CD14-positive monocyte (primary cell): ENCODE results near the gene ELANE. TPM values are rescaled to one million over a fixed set of nuclear protein-coding genes. Genes with fewer than 3 reads are reported as not detected.

Source experiments
- DNase-seq, 3 donors: peaks; one replicate each; pipeline ENCODE4 v3.0.0-alpha.2; 2011 to 2022
- H2AFZ ChIP-seq: 2 replicates; pipeline ENCODE4 v1.6.0; 2012; ENCODE audit warnings: mild to moderate bottlenecking, low read depth, low read length, inconsistent platforms; ENCODE audit not compliant: insufficient read depth, poor library complexity, severe bottlenecking
- H3K27ac ChIP-seq, 2 donors: 1 replicate in 1 of 2; 2 replicates in 1 of 2; pipeline ENCODE4 v1.5.1; 2012 to 2013; ENCODE audit warnings: low read length in 2 of 2, control low read depth in 1 of 2, inconsistent platforms in 1 of 2, low read depth in 1 of 2, mild to moderate bottlenecking in 1 of 2
- H3K27me3 ChIP-seq, 2 donors: one replicate each; pipeline versions ENCODE4 v1.6.0 to v1.6.1; 2011 to 2013; ENCODE audit warnings: low read length in 2 of 2; ENCODE audit not compliant: control insufficient read depth in 2 of 2, insufficient read depth in 2 of 2
- H3K36me3 ChIP-seq, 2 donors: replicated peaks in 1 of 2; 1 replicate in 1 of 2; 2 replicates in 1 of 2; pipeline versions ENCODE4 v1.5.1 to v1.6.1; 2012 to 2013; ENCODE audit warnings: low read length in 2 of 2, control low read depth in 1 of 2, inconsistent platforms in 1 of 2, mild to moderate bottlenecking in 1 of 2; ENCODE audit not compliant: insufficient read depth in 2 of 2, control insufficient read depth in 1 of 2
- H3K4me1 ChIP-seq, 2 donors: 1 replicate in 1 of 2; 2 replicates in 1 of 2; pipeline versions ENCODE4 v1.5.1 to v1.6.1; 2012 to 2013; ENCODE audit warnings: low read length in 2 of 2, control low read depth in 1 of 2, inconsistent platforms in 1 of 2, mild to moderate bottlenecking in 1 of 2, moderate library complexity in 1 of 2; ENCODE audit not compliant: insufficient read depth in 2 of 2, control insufficient read depth in 1 of 2
- H3K4me2 ChIP-seq: replicated peaks from 2 replicates; pipeline ENCODE3; 2012; ENCODE audit warnings: low read length, moderate library complexity, mild to moderate bottlenecking; ENCODE audit not compliant: poor library complexity, severe bottlenecking; ENCODE audit errors: extremely low read depth
- H3K4me3 ChIP-seq, 3 experiments: fragments of 200-600 bp in 1 of 3; sonication (generic) in 1 of 3; replicated peaks in 1 of 3; 1 replicate in 2 of 3; 2 replicates in 1 of 3; pipeline ENCODE4 v1.5.1; 2011 to 2013; ENCODE audit warnings: low read length in 3 of 3, mild to moderate bottlenecking in 3 of 3, control low read depth in 2 of 3, low read depth in 2 of 3, inconsistent platforms in 1 of 3, moderate library complexity in 1 of 3
- H3K79me2 ChIP-seq: 2 replicates; pipeline ENCODE4 v1.6.0; 2012; ENCODE audit warnings: mild to moderate bottlenecking, control low read depth, inconsistent platforms, low read length, moderate library complexity; ENCODE audit not compliant: insufficient read depth
- H3K9ac ChIP-seq: 2 replicates; pipeline ENCODE4 v1.6.0; 2017; ENCODE audit warnings: low read length, mild to moderate bottlenecking; ENCODE audit not compliant: insufficient read depth, poor library complexity, severe bottlenecking
- H3K9me3 ChIP-seq, 2 donors: replicated peaks in 1 of 2; 1 replicate in 1 of 2; 2 replicates in 1 of 2; pipeline versions ENCODE4 v1.5.1 to v1.6.1; 2012 to 2013; ENCODE audit warnings: low read length in 2 of 2, control low read depth in 1 of 2; ENCODE audit not compliant: control insufficient read depth in 1 of 2, insufficient read depth in 1 of 2
- H4K20me1 ChIP-seq: 2 replicates; pipeline ENCODE4 v1.6.0; 2012; ENCODE audit warnings: mild to moderate bottlenecking, low read length, control low read depth, moderate library complexity; ENCODE audit not compliant: insufficient read depth
- H3K27ac Mint-ChIP-seq, 7 donors: one replicate each; pipeline ENCODE4 v1.8.0; 2020; ENCODE audit warnings: mild to moderate bottlenecking in 7 of 7, mixed read lengths in 7 of 7, moderate library complexity in 6 of 7, inconsistent platforms in 2 of 7
- H3K27me3 Mint-ChIP-seq, 3 donors: one replicate each; pipeline ENCODE4 v1.8.0; 2021 to 2022; ENCODE audit warnings: low read depth in 3 of 3, mild to moderate bottlenecking in 3 of 3, mixed read lengths in 3 of 3, moderate library complexity in 3 of 3, inconsistent platforms in 1 of 3
- H3K36me3 Mint-ChIP-seq, 2 donors: one replicate each; pipeline ENCODE4 v1.8.0; 2020; ENCODE audit warnings: mixed read lengths in 2 of 2, inconsistent platforms in 1 of 2, mild to moderate bottlenecking in 1 of 2
- H3K4me1 Mint-ChIP-seq: one replicate; pipeline ENCODE4 v1.8.0; 2020; ENCODE audit warnings: mild to moderate bottlenecking, mixed read lengths
- H3K4me3 Mint-ChIP-seq, 2 donors: one replicate each; pipeline ENCODE4 v1.8.0; 2020; ENCODE audit warnings: mild to moderate bottlenecking in 2 of 2, mixed read lengths in 2 of 2, moderate library complexity in 1 of 2
- H3K9me3 Mint-ChIP-seq, 7 donors: one replicate each; pipeline ENCODE4 v1.8.0; 2020 to 2022; ENCODE audit warnings: mixed read lengths in 7 of 7, mild to moderate bottlenecking in 6 of 7, moderate library complexity in 6 of 7, inconsistent platforms in 2 of 7
- WGBS: methylation state at CpG from one replicate; pipeline ENCODE4 v1.1.5; 2013; ENCODE audit warnings: missing lambda C conversion rate; ENCODE audit not compliant: insufficient coverage; 5-methylcytosine and 5-hydroxymethylcytosine counted together
- intact Hi-C, 2 donors: fragments of 100-400 bp; cut with micrococcal nuclease; formaldehyde crosslinking; loops; one replicate each; pipeline versions ENCODE4 v1.15.0 to v1.15.1; 2023
- polyA plus RNA-seq, 3 donors: library from polyadenylated mRNA; depleted of rRNA in 1 of 3; unstranded in 2 of 3; stranded (reverse) in 1 of 3; fragments of 300-500 nt in 2 of 3; fragments of >200 nt in 1 of 3; fragmentation: Illumina TruSeq in 2 of 3; gene quantifications; 1 replicate in 2 of 3; 2 replicates in 1 of 3; pipeline ENCODE4 v1.2.3, GENCODE V29; 2012 to 2021
- TF ChIP-seq, protein P1 (sequence below): fragments of 200-600 bp; IDR thresholded peaks from one replicate; pipeline ENCODE4 v1.8.0; 2022; ENCODE audit warnings: antibody characterized with exemption, mild to moderate bottlenecking

The ELANE gene
- polyA plus RNA-seq, 3 donors = 0.61 to 2.0 (median 1.3) TPM

DNA sequence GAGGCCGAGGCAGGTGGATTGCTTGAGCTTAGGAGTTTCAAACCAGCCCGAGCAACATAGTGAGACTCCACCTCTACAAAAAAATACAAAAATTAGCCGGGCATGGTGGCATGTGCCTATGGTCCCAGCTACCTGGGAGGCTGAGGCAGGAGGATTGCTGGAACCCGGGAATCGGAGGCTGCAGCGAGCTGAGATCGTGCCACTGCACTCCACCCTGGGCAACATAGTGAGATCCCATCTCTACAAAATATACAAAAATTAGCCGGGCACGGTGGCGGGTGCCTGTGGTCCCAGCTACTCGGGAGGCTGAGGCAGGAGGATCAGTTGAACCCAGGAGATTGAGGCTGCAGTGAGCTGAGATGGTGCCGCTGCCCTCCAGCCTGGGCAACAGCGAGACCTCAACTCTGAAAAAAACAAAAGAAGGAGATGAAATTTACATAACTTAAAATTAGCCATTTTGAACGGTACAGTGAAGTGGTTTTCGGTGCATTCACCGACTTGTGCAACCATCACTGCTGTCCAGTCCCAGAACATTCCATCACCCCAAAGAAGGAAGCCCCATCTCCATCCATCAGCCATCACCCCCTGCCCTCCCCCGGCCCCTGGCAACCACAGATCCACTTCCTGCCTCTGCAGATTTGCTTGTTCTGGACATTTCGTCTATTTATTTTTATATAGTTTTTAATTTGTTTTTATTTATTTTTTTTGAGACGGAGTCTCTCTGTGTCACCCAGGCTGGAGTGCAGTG is 26.0 kb upstream of the ELANE start:
- peak overlapping the region in 1 of 3 experiments; percentile 5 for H3K4me3 ChIP-seq
- H3K36me3 ChIP-seq = no peaks in the 10 kb centered on the region
- Mint-ChIP-seq H3K27ac (peak overlapping the region in 3 of 7 donors; percentile 26 to 70 (median 28)), H3K36me3 (no peaks in the 10 kb centered on the region), H3K4me3 (peak overlapping the region; percentile 4 to 37), H3K27me3 (peaks cover 3 to 7% (median 4%) of the 10 kb centered on the region in 3 donors), H3K4me1 (peaks cover 71% of the 10 kb centered on the region), H3K9me3 (no peaks in the 10 kb centered on the region)
- H3K9ac ChIP-seq = no peak overlapping the region
- DNase-seq = peak; percentile 29 to 57 (median 43)
- no peaks in the 10 kb centered on the region for H4K20me1 ChIP-seq
- peaks cover 77% of the 10 kb centered on the region for H3K79me2 ChIP-seq
- H3K4me1 ChIP-seq = peaks cover 75 to 85% of the 10 kb centered on the region in 2 donors
- WGBS = 69% methylated on average over 13 of the region's 19 CpGs
- H3K4me2 ChIP-seq = peak overlapping the region; percentile 24
- peak overlapping the region in 1 of 2 donors; percentile 3 for H3K27ac ChIP-seq
- intact Hi-C loops = no loop called here
- TF ChIP-seq, protein P1, sequence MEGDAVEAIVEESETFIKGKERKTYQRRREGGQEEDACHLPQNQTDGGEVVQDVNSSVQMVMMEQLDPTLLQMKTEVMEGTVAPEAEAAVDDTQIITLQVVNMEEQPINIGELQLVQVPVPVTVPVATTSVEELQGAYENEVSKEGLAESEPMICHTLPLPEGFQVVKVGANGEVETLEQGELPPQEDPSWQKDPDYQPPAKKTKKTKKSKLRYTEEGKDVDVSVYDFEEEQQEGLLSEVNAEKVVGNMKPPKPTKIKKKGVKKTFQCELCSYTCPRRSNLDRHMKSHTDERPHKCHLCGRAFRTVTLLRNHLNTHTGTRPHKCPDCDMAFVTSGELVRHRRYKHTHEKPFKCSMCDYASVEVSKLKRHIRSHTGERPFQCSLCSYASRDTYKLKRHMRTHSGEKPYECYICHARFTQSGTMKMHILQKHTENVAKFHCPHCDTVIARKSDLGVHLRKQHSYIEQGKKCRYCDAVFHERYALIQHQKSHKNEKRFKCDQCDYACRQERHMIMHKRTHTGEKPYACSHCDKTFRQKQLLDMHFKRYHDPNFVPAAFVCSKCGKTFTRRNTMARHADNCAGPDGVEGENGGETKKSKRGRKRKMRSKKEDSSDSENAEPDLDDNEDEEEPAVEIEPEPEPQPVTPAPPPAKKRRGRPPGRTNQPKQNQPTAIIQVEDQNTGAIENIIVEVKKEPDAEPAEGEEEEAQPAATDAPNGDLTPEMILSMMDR = no peak
- H3K9me3 ChIP-seq = no peaks in the 10 kb centered on the region
- no peaks in the 10 kb centered on the region for H3K27me3 ChIP-seq
- no peak overlapping the region for H2AFZ ChIP-seq

DNA sequence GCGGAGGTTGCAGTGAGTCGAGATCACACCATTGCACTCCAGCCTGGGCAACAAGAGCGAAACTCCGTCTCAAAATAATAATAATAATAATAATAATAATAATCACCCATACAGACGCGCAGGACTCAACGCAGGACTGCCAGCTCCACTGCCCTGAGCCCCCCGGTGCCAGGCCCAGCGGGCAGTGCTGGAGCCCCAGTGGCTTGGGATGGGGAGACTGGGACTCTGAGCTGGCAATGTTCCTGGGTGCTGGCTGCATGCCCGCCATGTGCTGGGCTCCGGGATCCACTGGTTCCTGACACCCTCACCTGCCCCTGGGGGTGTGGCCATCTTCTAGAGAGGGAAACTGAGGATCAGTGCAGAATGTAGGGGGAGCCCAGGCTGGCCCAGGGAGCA is 24.8 kb upstream of the ELANE start:
- peak overlapping the region in 1 of 3 experiments; percentile 66 for H3K4me3 ChIP-seq
- DNase-seq = no peak
- no peaks in the 10 kb centered on the region for H3K36me3 ChIP-seq
- peaks cover 75 to 89% of the 10 kb centered on the region in 2 donors for H3K4me1 ChIP-seq
- no peaks in the 10 kb centered on the region for H3K9me3 ChIP-seq
- TF ChIP-seq, protein P1 = no peak
- Mint-ChIP-seq H3K27me3 (peaks cover 3 to 11% (median 4%) of the 10 kb centered on the region in 3 donors), H3K9me3 (no peaks in the 10 kb centered on the region), H3K36me3 (no peaks in the 10 kb centered on the region), H3K27ac (peak overlapping the region in 1 of 7 donors; percentile 83), H3K4me1 (peaks cover 76% of the 10 kb centered on the region), H3K4me3 (peak overlapping the region; percentile 74 to 79)
- no peaks in the 10 kb centered on the region for H3K27me3 ChIP-seq
- 42% methylated on average over 4 of the region's 11 CpGs for WGBS
- H3K4me2 ChIP-seq = peak overlapping the region; percentile 84
- peak overlapping the region in 1 of 2 donors; percentile 76 for H3K27ac ChIP-seq
- H4K20me1 ChIP-seq = no peaks in the 10 kb centered on the region
- H2AFZ ChIP-seq = peak overlapping the region; percentile 74
- peaks cover 71% of the 10 kb centered on the region for H3K79me2 ChIP-seq
- intact Hi-C loops = no loop called here
- H3K9ac ChIP-seq = peak overlapping the region; percentile 62
